ENCODE data around the gene XPA. TPM values are rescaled to one million over a fixed set of nuclear protein-coding genes. Genes with fewer than 3 reads are reported as not detected.

XPA gene
- total and polyA plus RNA-seq, 2 of the 8 experiments (the other 6 are each of a cell fraction or from before 2014, with no cell fraction given) = 0.24 to 2.6 TPM

DNA sequence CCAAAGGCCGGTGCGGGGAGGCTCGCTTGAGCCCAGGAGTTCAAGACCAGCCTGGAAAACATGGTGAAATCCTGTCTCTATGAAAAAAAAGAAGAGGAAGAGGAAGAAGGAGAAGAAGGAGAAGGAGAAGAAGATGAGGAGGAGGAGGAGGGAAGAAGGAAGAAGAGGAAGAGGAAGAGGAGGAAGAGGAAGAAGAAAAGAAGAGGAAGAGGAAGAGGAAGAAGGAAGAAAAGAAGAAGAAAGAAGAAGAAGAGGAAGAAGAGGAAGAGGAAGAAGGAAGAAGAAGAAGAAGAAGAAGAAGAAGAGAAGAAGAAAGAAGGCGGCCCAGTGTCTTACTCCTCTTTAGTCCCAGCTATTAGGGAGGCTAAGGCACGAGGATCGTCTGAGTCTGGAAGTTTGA lies 44.8 kb upstream of the XPA start (continued):
- TF ChIP-seq RBBP5 (IDR thresholded peaks at IDR 0.05; ENCODE audit: borderline replicate concordance, low read depth, low read length) (no peak), BRCA1 (IDR thresholded peaks at IDR 0.05; ENCODE audit: low read depth, low read length) (no peak), CBX8 (IDR thresholded peaks at IDR 0.05; ENCODE audit: borderline replicate concordance, low read depth, low read length) (no peak)
- TF ChIP-seq, protein P1, sequence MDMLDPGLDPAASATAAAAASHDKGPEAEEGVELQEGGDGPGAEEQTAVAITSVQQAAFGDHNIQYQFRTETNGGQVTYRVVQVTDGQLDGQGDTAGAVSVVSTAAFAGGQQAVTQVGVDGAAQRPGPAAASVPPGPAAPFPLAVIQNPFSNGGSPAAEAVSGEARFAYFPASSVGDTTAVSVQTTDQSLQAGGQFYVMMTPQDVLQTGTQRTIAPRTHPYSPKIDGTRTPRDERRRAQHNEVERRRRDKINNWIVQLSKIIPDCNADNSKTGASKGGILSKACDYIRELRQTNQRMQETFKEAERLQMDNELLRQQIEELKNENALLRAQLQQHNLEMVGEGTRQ (IDR thresholded peaks at IDR 0.05; ENCODE audit: low read length) = no peak
